Stimulated activated naive CD8-positive, alpha-beta T cell treated with anti-CD3 and anti-CD28 coated beads, Interleukin-15, amount 100 ng/mL, for 72 hours (primary cell): Measurements from ENCODE around the gene BEGAIN.

Source experiments
- ATAC-seq: fragments of 150-1000 bp; cut with Tn5 transposase; 2 replicates; pipeline ENCODE4 v1.10.0; 2021; ENCODE audit warnings: mild to moderate bottlenecking, moderate library complexity
- DNase-seq, 2 donors: peaks; one replicate each; pipeline ENCODE4 v3.0.0; 2021 to 2022
- H3K27ac Mint-ChIP-seq, 2 donors: one replicate each; pipeline ENCODE4 v1.8.0; 2022; ENCODE audit warnings: mild to moderate bottlenecking in 2 of 2, mixed read lengths in 2 of 2, moderate library complexity in 2 of 2
- H3K27me3 Mint-ChIP-seq: one replicate; pipeline ENCODE4 v1.8.0; 2022; ENCODE audit warnings: mixed read lengths
- H3K4me1 Mint-ChIP-seq: one replicate; pipeline ENCODE4 v1.8.0; 2022; ENCODE audit warnings: mild to moderate bottlenecking, mixed read lengths
- H3K4me3 Mint-ChIP-seq, 2 donors: one replicate each; pipeline ENCODE4 v1.8.0; 2022; ENCODE audit warnings: mild to moderate bottlenecking in 2 of 2, mixed read lengths in 2 of 2, moderate library complexity in 1 of 2
- H3K9me3 Mint-ChIP-seq, 2 donors: one replicate each; pipeline ENCODE4 v1.8.0; 2022; ENCODE audit warnings: mixed read lengths in 2 of 2

Gene BEGAIN

DNA sequence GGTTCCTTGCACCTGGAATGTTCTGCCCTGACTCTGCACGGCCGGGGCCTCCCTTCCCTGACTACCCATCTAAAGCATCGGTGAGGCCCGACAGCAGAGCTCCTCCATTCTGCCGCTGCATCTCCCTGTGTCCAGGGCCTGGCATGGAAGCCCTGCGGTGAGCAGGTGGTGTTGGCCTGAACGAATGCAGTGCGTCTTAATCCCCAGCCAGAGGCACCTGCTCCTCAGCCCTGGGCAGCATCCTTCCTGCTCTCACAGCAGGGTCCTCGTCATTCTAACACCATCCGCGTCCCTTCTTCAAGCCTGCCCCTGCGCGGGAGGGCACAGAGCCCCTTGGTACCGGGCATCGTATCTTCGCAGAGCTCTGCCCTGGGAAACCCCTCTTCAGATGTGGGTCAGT, 15.4 kb downstream of the BEGAIN start:
- no peak overlapping the region for H3K27ac Mint-ChIP-seq
- H3K9me3 Mint-ChIP-seq = no peaks in the 10 kb centered on the region
- no peak overlapping the region for H3K4me3 Mint-ChIP-seq
- no peak for DNase-seq
- H3K27me3 Mint-ChIP-seq = peaks cover 54% of the 10 kb centered on the region
- ATAC-seq = no peak
- H3K4me1 Mint-ChIP-seq = peaks cover 25% of the 10 kb centered on the region

DNA sequence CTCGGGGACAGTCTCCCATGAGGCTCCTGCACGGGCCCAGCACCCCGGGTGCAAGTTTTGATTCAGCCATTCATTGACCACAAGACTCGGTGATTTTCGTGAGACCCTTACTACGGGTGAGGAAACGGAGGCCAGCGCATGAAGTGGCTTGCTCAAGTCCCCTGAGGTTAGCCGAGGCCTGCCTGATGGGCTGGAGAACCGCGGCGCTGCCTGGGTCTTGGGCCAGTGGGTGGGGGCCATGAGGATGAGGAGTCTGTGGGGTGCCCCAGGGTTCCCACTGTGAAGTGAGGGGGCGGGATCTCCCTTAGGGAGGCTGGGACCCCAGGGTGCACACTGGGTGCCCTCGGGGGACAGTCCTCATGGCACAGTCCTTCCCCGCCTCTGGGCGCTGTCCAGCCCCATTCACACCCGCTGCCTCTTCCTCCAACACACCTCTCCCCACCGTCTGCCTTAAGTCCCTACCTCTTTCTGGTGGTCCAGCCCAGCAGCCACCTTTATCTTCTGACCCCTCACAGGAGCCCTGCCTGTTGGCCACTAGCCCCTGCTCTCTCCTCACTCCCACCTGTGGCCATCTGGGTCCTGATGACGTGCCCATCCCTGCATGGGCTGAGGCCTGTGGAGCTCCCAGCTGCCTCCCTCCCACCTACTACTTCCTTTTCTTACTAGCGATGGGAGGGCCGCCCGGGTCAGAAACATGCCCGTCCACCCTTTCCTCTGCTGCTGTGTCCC, 16.3 kb downstream of the BEGAIN start:
- no peak overlapping the region for H3K27ac Mint-ChIP-seq
- H3K27me3 Mint-ChIP-seq = peaks cover 64% of the 10 kb centered on the region
- H3K4me1 Mint-ChIP-seq = peaks cover 28% of the 10 kb centered on the region
- no peaks in the 10 kb centered on the region for H3K9me3 Mint-ChIP-seq
- H3K4me3 Mint-ChIP-seq = no peak overlapping the region
- ATAC-seq (no peak), DNase-seq (no peak)

- Mint-ChIP-seq H3K27me3 (peaks cover 68% of the 10 kb centered on the region), H3K4me1 (peaks cover 28% of the 10 kb centered on the region), H3K4me3 (peak overlapping the region in 1 of 2 donors; percentile 72), H3K9me3 (no peaks in the 10 kb centered on the region), H3K27ac (no peak overlapping the region)
- DNase-seq (no peak), ATAC-seq (no peak)
These were observed 17.4 kb downstream of the BEGAIN start for GRCh38 chr14:100569734-100570286.

GRCh38 chr14:100568998-100569733, 18.1 kb downstream of the BEGAIN start:
- peaks cover 28% of the 10 kb centered on the region for H3K4me1 Mint-ChIP-seq
- peak overlapping the region in 1 of 2 donors; percentile 44 for H3K27ac Mint-ChIP-seq
- no peaks in the 10 kb centered on the region for H3K9me3 Mint-ChIP-seq
- peak overlapping the region; percentile 56 to 72 for H3K4me3 Mint-ChIP-seq
- no peak for DNase-seq
- no peak for ATAC-seq
- peaks cover 70% of the 10 kb centered on the region for H3K27me3 Mint-ChIP-seq

GRCh38 chr14:100568164-100568997, 18.8 kb downstream of the BEGAIN start:
- no peak for ATAC-seq

GRCh38 chr14:100567877-100568163, 19.4 kb downstream of the BEGAIN start:
- Mint-ChIP-seq H3K27ac (no peak overlapping the region), H3K4me1 (peaks cover 24% of the 10 kb centered on the region), H3K4me3 (peak overlapping the region in 1 of 2 donors; percentile 24), H3K27me3 (peaks cover 69% of the 10 kb centered on the region), H3K9me3 (no peaks in the 10 kb centered on the region)
- DNase-seq (no peak), ATAC-seq (peak; percentile 2)

More at GRCh38 chr14:100568164-100568997, 18.8 kb downstream of the BEGAIN start:
- Mint-ChIP-seq H3K27me3 (peaks cover 75% of the 10 kb centered on the region), H3K27ac (no peak overlapping the region), H3K4me3 (peak overlapping the region in 1 of 2 donors; percentile 69), H3K9me3 (no peaks in the 10 kb centered on the region), H3K4me1 (peaks cover 28% of the 10 kb centered on the region)
- DNase-seq = no peak

DNA sequence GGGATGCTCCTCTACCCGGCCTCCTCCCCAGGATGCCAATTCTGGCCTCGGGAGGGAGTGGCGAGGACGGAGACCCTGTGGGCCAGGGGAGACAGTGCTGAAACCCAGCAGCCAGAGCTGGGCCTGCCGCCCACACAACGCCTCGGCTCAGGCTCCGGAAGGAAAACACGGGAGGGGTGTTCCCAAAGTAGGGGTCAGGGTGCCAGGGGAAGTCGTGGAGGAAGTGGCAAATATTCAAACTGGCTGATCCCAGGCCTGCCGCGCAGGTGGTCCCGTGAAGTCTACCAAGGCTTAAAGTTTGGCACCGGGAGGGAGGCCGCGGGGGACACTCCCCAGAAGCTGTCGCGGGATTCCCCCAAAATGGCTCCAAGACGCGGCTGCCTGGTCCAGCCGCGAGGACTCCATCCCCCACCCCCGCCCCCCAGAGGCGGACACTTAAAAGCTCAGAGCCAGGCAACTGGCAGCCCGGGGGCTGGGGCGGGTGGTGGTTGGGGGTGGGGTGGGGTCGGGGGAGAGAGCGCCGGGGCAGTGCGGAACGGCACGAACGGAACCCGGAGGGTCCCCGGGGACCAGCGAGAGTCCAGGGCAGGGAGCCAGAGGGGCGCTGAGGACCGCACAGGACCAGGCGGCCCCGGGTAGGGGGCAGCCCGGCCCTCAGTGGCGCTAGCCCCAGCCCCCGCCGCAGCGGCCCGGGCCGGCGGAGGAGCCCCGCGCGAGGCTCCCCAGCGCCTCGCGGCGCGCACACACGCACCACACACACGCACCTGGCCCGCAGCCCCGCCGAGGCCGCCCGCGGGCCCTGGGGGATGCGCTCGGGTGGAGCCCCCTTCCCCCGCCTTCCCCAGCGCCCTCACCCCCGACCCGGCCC, 20.0 kb downstream of the BEGAIN start:
- Mint-ChIP-seq H3K4me1 (peaks cover 19% of the 10 kb centered on the region), H3K27me3 (peaks cover 63% of the 10 kb centered on the region), H3K4me3 (peak overlapping the region; percentile 78 to 81), H3K27ac (peak overlapping the region in 1 of 2 donors; percentile 85), H3K9me3 (no peaks in the 10 kb centered on the region)
- ATAC-seq (peak; percentile 36), DNase-seq (peak in 1 of 2 donors; percentile 17)

DNA sequence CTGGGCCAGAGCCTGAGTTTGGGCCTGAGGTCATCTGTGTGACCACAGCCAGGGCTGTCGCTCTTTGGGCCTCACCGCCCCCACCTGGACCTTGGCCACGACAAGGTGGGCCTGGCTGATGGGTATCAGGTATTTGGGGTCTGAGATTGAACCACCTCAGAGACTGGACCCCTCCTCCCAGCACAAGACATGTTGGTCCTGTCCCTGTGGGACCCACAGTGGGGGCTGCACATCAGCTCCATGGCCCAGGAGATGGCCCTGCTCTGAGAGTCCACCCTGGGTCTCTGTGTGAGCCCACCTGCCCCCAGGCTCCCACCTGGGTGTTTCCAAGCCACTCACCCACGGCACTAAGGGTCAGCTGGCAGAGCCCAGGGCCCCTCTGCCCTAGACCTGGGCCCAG, 20.6 kb downstream of the BEGAIN start:
- Mint-ChIP-seq H3K27me3 (peaks cover 57% of the 10 kb centered on the region), H3K27ac (no peak overlapping the region), H3K4me1 (peaks cover 14% of the 10 kb centered on the region), H3K4me3 (peak overlapping the region; percentile 78 to 81), H3K9me3 (no peaks in the 10 kb centered on the region)
- ATAC-seq (no peak), DNase-seq (no peak)

GRCh38 chr14:100566119-100566518, 21.1 kb downstream of the BEGAIN start:
- DNase-seq = no peak
- Mint-ChIP-seq H3K27ac (peak overlapping the region in 1 of 2 donors; percentile 46), H3K9me3 (no peaks in the 10 kb centered on the region), H3K27me3 (peaks cover 52% of the 10 kb centered on the region), H3K4me3 (peak overlapping the region; percentile 32 to 68), H3K4me1 (peaks cover 14% of the 10 kb centered on the region)
- ATAC-seq = no peak

DNA sequence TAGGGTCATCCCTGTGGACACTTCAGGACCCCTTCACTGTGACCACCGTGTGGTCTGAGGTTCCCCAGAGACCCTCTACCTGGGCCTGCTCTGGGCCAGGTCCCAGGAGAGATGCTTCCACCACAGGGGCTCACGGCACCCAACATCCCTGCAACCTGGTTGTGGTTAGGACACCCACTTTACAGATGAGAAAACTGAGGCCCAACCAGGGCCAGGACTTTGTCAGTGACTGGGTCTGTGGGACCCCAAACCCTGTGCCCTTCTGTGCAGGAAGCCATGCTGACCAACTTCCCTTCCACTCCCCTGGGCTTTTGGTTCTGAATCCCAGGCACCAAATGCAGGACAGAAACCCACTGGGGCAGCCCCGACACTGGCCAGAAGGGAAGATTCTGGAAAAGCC, 21.6 kb downstream of the BEGAIN start:
- Mint-ChIP-seq H3K4me3 (no peak overlapping the region), H3K9me3 (no peaks in the 10 kb centered on the region), H3K27me3 (peaks cover 47% of the 10 kb centered on the region), H3K27ac (no peak overlapping the region), H3K4me1 (peaks cover 14% of the 10 kb centered on the region)
- ATAC-seq (no peak), DNase-seq (no peak)

DNA sequence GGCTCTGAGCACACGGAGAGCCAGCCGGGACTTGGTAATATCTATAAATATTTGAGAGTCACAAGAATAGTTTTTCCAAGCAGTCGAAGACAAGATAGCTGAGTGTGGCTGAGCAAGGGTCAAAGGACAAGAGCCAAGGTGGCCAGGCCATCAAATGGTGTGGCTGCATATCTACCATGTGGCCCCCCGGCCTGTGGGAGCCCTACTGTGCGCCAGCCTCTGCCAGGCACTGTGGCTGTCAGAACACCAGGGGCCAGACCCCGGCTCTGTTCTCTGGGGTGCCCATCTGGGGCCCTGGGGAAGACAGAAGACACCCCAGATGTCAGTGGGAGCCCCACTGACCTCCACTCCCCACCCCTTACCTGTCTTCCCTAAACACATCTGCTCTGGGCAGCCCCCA, 22.7 kb downstream of the BEGAIN start:
- Mint-ChIP-seq H3K27ac (no peak overlapping the region), H3K9me3 (no peaks in the 10 kb centered on the region), H3K27me3 (peaks cover 36% of the 10 kb centered on the region), H3K4me3 (no peak overlapping the region), H3K4me1 (peaks cover 10% of the 10 kb centered on the region)
- no peak for ATAC-seq
- DNase-seq = no peak

DNA sequence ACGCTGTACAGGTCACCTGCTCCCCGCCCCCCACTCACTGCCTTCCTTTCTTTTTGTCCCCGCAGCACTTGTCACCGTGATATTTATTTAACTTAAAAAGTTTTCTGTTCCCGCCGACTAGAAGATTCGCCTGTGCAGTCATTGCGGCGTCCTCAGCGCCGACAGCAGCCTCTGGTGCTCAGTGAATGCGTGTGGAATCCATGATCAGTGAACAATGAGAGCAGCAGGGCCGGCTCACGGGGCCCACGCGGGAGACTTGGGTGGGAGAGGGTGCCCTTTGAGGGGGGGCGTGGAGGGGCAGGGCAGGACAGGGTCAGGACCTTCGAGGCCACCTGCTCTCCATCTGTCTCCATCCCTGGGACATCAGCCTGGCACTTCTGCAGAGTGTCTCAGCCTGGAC, 24.5 kb downstream of the BEGAIN start:
- DNase-seq (no peak), ATAC-seq (no peak)
- no peak overlapping the region for H3K27ac Mint-ChIP-seq
- no peaks in the 10 kb centered on the region for H3K9me3 Mint-ChIP-seq
- peaks cover 17% of the 10 kb centered on the region for H3K4me1 Mint-ChIP-seq
- H3K27me3 Mint-ChIP-seq = peaks cover 41% of the 10 kb centered on the region
- no peak overlapping the region for H3K4me3 Mint-ChIP-seq

- Mint-ChIP-seq H3K4me1 (peaks cover 17% of the 10 kb centered on the region), H3K4me3 (no peak overlapping the region), H3K27ac (no peak overlapping the region), H3K9me3 (no peaks in the 10 kb centered on the region), H3K27me3 (peaks cover 29% of the 10 kb centered on the region)
- DNase-seq (no peak), ATAC-seq (no peak)
These were observed 26.2 kb downstream of the BEGAIN start for GRCh38 chr14:100561005-100561404.

- Mint-ChIP-seq H3K4me1 (peaks cover 17% of the 10 kb centered on the region), H3K27ac (no peak overlapping the region), H3K4me3 (no peak overlapping the region), H3K27me3 (peaks cover 24% of the 10 kb centered on the region), H3K9me3 (no peaks in the 10 kb centered on the region)
- no peak for DNase-seq
- no peak for ATAC-seq
These were observed 26.7 kb downstream of the BEGAIN start for GRCh38 chr14:100560471-100560870.

DNA sequence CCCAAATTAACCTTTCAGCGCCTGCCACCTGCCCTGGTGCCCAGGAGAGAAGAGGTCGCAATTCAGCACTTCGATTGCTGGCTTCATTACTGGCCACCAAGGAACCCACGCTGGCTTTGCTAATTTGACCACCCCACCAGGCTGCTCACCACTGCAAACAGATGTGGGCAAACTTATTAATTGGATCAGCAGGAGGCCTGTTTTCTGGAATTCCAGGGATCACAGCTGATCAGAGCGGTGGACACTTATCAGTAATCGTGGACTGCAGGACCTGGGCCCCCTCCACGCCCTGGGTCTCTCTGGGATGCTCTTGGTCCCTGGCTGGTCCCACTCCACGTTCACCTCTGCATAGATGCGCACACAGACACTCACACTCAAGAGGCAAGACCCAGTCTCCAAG, 27.8 kb downstream of the BEGAIN start:
- peak overlapping the region in 1 of 2 donors; percentile 72 for H3K27ac Mint-ChIP-seq

More for the DNA sequence above, 27.8 kb downstream of the BEGAIN start:
- no peak for ATAC-seq
- Mint-ChIP-seq H3K4me1 (peaks cover 17% of the 10 kb centered on the region), H3K4me3 (no peak overlapping the region), H3K9me3 (no peaks in the 10 kb centered on the region), H3K27me3 (peaks cover 24% of the 10 kb centered on the region)
- DNase-seq = no peak
